ENCODE results near the gene HNF1B. TPM values are rescaled to one million over a fixed set of nuclear protein-coding genes. Genes with fewer than 3 reads are reported as not detected.
"Not testable (repeated sequence)": the region's sequence is repeated elsewhere in the genome, so short reads cannot be mapped to it uniquely, and the experiment has no call there.

Gene HNF1B
- total RNA-seq, 1 experiment from 2014 or later = not detected

DNA sequence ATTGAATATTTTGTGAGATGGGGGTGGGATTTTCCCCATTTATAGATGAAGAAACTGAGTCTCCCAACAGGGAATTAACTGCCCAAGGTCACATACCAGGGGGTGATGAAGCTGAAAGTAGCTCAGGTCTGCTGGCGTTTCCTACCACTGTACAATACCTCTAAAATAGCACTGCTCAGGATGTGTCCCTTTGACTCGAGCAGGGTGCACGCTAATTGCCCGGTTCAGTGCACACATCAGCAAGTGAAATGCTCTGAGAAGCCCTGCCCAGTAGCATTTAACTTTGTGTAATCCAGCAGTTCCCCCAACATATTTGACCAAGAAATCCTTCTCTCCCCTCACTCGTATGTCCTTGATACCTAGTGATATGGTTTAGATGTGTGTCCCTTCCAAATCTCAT lies 51.5 kb downstream of the HNF1B start:
- H3K4me3 ChIP-seq (ENCODE audit: low read length) = no peak overlapping the region
- H2AFZ ChIP-seq (ENCODE audit: low read length) = no peak overlapping the region

DNA sequence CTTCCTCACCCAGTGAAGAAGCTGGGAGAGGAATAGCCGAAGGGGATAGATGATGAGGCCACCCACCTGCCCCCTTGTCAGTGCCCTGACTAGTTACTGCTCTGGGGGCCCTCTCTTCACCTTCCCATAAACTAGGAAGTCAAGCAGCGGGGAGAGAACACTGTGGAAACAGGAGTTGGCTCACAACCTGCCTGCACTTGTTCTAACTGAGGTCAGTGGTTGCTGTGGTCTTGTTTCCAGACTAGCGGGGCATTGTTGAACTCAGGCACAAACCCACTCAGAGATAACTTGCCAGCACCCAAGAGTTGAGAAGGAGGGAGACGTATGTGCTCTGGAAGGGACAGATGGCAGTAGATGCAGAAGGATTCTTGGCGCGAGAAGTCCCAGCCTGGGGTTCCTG lies 53.1 kb downstream of the HNF1B start:
- H3K27ac ChIP-seq (ENCODE audit: low read length) = no peak overlapping the region
- H3K4me1 ChIP-seq (ENCODE audit: low read length) = peaks cover 10% of the 10 kb centered on the region
- H3K4me3 ChIP-seq (ENCODE audit: low read length) = no peak overlapping the region
- no peaks in the 10 kb centered on the region for H3K9me2 ChIP-seq (replicated peaks; ENCODE audit: insufficient read depth, low read length)
- H3K4me2 ChIP-seq (ENCODE audit: low read depth, low read length, poor library complexity, severe bottlenecking) = no peak overlapping the region
- no peaks in the 10 kb centered on the region for H3K36me3 ChIP-seq (ENCODE audit: insufficient read depth, low read length)
- H3K79me2 ChIP-seq (ENCODE audit: low read length) = no peaks in the 10 kb centered on the region
- H3K9ac ChIP-seq (ENCODE audit: low read length) = no peak overlapping the region
- H3K27me3 ChIP-seq (ENCODE audit: low read length) = no peaks in the 10 kb centered on the region
- no peak overlapping the region for H2AFZ ChIP-seq (ENCODE audit: low read length)
- no peaks in the 10 kb centered on the region for H3K9me3 ChIP-seq (ENCODE audit: low read length)
- no peak for DNase-seq
- no peaks in the 10 kb centered on the region for H4K20me1 ChIP-seq (ENCODE audit: insufficient read depth, low read depth, low read length)

More for the DNA sequence above, 51.5 kb downstream of the HNF1B start:
- Histone ChIP-seq H3K9ac (ENCODE audit: low read length) (no peak overlapping the region), H3K27me3 (ENCODE audit: low read length) (no peaks in the 10 kb centered on the region), H3K36me3 (ENCODE audit: insufficient read depth, low read length) (no peaks in the 10 kb centered on the region), H3K79me2 (ENCODE audit: low read length) (no peaks in the 10 kb centered on the region), H3K9me3 (ENCODE audit: low read length) (no peaks in the 10 kb centered on the region), H3K27ac (ENCODE audit: low read length) (no peak overlapping the region), H3K4me2 (ENCODE audit: low read depth, low read length, poor library complexity, severe bottlenecking) (peak overlapping the region; percentile 6), H3K4me1 (ENCODE audit: low read length) (peaks cover 10% of the 10 kb centered on the region), H3K9me2 (replicated peaks; ENCODE audit: insufficient read depth, low read length) (no peaks in the 10 kb centered on the region), H4K20me1 (ENCODE audit: insufficient read depth, low read depth, low read length) (no peaks in the 10 kb centered on the region)
- DNase-seq = peak; percentile 67

DNA sequence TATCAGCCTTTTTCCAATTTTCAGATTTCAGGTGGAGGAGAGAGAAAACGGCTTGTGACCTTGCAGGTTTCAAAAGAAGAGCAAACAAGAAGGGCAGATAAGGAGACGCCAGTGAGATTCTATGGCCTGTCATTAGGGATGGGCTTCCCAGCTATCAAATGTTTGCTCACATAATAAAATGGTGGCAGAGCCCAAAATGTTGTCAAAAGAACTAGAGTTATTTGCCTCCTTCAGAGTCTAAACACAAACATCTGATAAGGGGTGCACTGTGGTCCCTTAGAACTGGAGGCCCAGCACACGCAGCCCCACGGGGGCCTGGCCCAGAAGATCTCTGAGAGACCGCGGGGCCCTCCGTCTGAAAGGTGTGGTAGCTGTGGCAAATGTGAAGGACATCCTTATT lies 55.5 kb downstream of the HNF1B start:
- H3K9me2 ChIP-seq (replicated peaks; ENCODE audit: insufficient read depth, low read length) = no peaks in the 10 kb centered on the region
- DNase-seq = no peak
- H2AFZ ChIP-seq (ENCODE audit: low read length) = no peak overlapping the region
- H3K79me2 ChIP-seq (ENCODE audit: low read length) = no peaks in the 10 kb centered on the region
- H3K9me3 ChIP-seq (ENCODE audit: low read length) = no peaks in the 10 kb centered on the region
- no peaks in the 10 kb centered on the region for H3K27me3 ChIP-seq (ENCODE audit: low read length)
- no peak overlapping the region for H3K4me3 ChIP-seq (ENCODE audit: low read length)
- no peaks in the 10 kb centered on the region for H3K36me3 ChIP-seq (ENCODE audit: insufficient read depth, low read length)
- no peak overlapping the region for H3K4me2 ChIP-seq (ENCODE audit: low read depth, low read length, poor library complexity, severe bottlenecking)
- no peak overlapping the region for H3K9ac ChIP-seq (ENCODE audit: low read length)
- H3K27ac ChIP-seq (ENCODE audit: low read length) = no peak overlapping the region
- H4K20me1 ChIP-seq (ENCODE audit: insufficient read depth, low read depth, low read length) = no peaks in the 10 kb centered on the region
- H3K4me1 ChIP-seq (ENCODE audit: low read length) = peaks cover 10% of the 10 kb centered on the region

DNA sequence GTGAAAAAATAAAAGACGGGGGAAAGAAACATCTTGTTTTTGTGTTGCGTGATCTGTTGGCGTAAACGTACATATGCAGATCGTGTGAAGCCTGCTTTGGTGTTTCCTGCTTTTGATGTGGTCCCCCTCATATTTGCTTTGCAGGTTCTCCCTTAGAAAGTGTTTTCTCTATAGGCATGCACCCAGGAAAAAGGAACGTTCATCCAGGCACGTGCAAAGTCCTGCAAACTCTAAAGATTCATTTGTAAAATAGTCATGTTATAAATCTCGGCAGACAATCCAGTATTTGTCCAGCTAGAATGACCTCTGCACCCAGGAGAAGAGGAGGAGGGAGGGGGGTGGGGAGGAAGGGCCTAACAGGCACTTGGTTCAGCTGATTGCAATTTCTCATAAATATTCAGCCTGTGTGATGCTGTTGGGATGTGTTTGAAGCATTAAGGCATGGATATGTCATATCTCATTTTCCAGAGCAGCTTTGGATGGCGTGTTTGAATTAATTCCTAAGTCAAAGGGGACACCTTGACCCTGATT lies 61.3 kb downstream of the HNF1B start:
- Histone ChIP-seq H3K4me1 (ENCODE audit: low read length) (no peaks in the 10 kb centered on the region), H3K79me2 (ENCODE audit: low read length) (no peaks in the 10 kb centered on the region), H3K27ac (ENCODE audit: low read length) (no peak overlapping the region), H3K27me3 (ENCODE audit: low read length) (no peaks in the 10 kb centered on the region), H3K9me2 (replicated peaks; ENCODE audit: insufficient read depth, low read length) (no peaks in the 10 kb centered on the region), H3K9me3 (ENCODE audit: low read length) (peaks cover 3% of the 10 kb centered on the region; the same call in 1 of the 2 replicates), H4K20me1 (ENCODE audit: insufficient read depth, low read depth, low read length) (no peaks in the 10 kb centered on the region), H2AFZ (ENCODE audit: low read length) (no peak overlapping the region), H3K9ac (ENCODE audit: low read length) (no peak overlapping the region), H3K4me2 (ENCODE audit: low read depth, low read length, poor library complexity, severe bottlenecking) (no peak overlapping the region), H3K4me3 (ENCODE audit: low read length) (no peak overlapping the region), H3K36me3 (ENCODE audit: insufficient read depth, low read length) (no peaks in the 10 kb centered on the region)
- no peak for DNase-seq

DNA sequence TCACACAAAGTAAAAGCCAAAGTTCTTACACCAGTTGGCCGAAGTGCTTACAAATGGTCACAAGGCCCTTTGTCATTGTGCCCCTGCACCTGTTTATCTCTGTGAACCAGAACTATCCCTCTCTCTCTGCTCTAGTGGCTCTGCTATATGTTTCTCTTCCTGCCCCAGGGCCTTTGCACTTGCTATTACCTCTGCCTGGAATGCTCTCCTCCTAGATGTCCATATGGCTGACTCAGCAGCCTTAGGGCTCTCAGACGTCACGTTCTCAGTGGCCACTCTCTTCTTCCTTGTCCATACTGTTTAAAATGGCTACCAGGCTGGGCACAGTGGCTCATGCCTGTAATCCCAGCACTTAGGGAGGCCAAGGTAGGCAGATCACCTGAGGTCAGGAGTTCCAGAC lies 62.9 kb downstream of the HNF1B start:
- Histone ChIP-seq H3K4me1 (ENCODE audit: low read length) (peaks cover 6% of the 10 kb centered on the region), H3K27me3 (ENCODE audit: low read length) (no peaks in the 10 kb centered on the region), H3K4me3 (ENCODE audit: low read length) (no peak overlapping the region), H3K79me2 (ENCODE audit: low read length) (no peaks in the 10 kb centered on the region), H3K9me3 (ENCODE audit: low read length) (peaks cover 4% of the 10 kb centered on the region; the same call in 1 of the 2 replicates), H3K9ac (ENCODE audit: low read length) (no peak overlapping the region), H3K9me2 (replicated peaks; ENCODE audit: insufficient read depth, low read length) (no peaks in the 10 kb centered on the region), H3K27ac (ENCODE audit: low read length) (no peak overlapping the region), H3K36me3 (ENCODE audit: insufficient read depth, low read length) (no peaks in the 10 kb centered on the region), H4K20me1 (ENCODE audit: insufficient read depth, low read depth, low read length) (no peaks in the 10 kb centered on the region), H3K4me2 (ENCODE audit: low read depth, low read length, poor library complexity, severe bottlenecking) (no peak overlapping the region), H2AFZ (ENCODE audit: low read length) (no peak overlapping the region)
- no peak for DNase-seq

DNA sequence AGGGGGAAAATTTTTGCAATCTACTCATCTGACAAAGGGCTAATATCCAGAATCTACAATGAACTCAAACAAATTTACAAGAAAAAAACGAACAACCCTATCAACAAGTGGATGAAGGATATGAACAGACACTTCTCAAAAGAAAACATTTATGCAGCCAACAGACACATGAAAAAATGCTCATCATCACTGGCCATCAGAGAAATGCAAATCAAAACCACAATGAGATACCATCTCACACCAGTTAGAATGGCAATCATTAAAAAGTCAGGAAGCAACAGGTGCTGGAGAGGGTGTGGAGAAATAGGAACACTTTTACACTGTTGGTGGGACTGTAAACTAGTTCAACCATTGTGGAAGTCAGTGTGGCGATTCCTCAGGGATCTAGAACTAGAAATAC lies 64.9 kb downstream of the HNF1B start:
- H3K4me2 ChIP-seq (ENCODE audit: low read depth, low read length, poor library complexity, severe bottlenecking); H3K9me2 ChIP-seq (replicated peaks; ENCODE audit: insufficient read depth, low read length); H3K27me3 ChIP-seq (ENCODE audit: low read length); H3K4me3 ChIP-seq (ENCODE audit: low read length); H3K36me3 ChIP-seq (ENCODE audit: insufficient read depth, low read length); H3K27ac ChIP-seq (ENCODE audit: low read length); H4K20me1 ChIP-seq (ENCODE audit: insufficient read depth, low read depth, low read length); H3K9ac ChIP-seq (ENCODE audit: low read length); DNase-seq; H3K79me2 ChIP-seq (ENCODE audit: low read length); H2AFZ ChIP-seq (ENCODE audit: low read length); H3K9me3 ChIP-seq (ENCODE audit: low read length): not testable (repeated sequence)
- peaks cover 13% of the 10 kb centered on the region for H3K4me1 ChIP-seq (ENCODE audit: low read length)

DNA sequence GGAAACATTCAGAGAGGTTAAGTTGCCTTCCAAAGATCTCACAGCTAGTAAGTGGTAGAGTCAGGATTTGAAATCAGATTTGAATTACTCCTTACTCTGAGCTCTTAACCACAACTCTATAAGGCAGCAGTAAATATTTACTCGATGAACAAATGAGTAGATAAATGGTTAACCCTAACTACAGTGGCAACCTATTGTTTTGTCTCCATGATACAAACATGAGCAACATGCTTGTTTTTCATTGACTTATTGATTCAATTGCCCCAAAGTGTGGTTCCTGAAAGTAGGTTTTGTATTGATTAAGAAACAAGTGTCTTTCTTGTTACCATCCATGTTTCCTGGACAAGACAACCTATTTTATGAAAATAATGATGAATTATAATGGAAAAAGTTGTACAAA lies 66.8 kb downstream of the HNF1B start:
- Histone ChIP-seq H3K27me3 (ENCODE audit: low read length) (no peaks in the 10 kb centered on the region), H3K79me2 (ENCODE audit: low read length) (no peaks in the 10 kb centered on the region), H3K36me3 (ENCODE audit: insufficient read depth, low read length) (no peaks in the 10 kb centered on the region), H3K4me3 (ENCODE audit: low read length) (no peak overlapping the region), H3K9ac (ENCODE audit: low read length) (no peak overlapping the region), H3K4me1 (ENCODE audit: low read length) (peaks cover 18% of the 10 kb centered on the region), H3K9me3 (ENCODE audit: low read length) (peaks cover 4% of the 10 kb centered on the region; the same call in 1 of the 2 replicates), H3K4me2 (ENCODE audit: low read depth, low read length, poor library complexity, severe bottlenecking) (no peak overlapping the region), H3K9me2 (replicated peaks; ENCODE audit: insufficient read depth, low read length) (no peaks in the 10 kb centered on the region), H3K27ac (ENCODE audit: low read length) (no peak overlapping the region), H4K20me1 (ENCODE audit: insufficient read depth, low read depth, low read length) (no peaks in the 10 kb centered on the region), H2AFZ (ENCODE audit: low read length) (no peak overlapping the region)
- DNase-seq = no peak

DNA sequence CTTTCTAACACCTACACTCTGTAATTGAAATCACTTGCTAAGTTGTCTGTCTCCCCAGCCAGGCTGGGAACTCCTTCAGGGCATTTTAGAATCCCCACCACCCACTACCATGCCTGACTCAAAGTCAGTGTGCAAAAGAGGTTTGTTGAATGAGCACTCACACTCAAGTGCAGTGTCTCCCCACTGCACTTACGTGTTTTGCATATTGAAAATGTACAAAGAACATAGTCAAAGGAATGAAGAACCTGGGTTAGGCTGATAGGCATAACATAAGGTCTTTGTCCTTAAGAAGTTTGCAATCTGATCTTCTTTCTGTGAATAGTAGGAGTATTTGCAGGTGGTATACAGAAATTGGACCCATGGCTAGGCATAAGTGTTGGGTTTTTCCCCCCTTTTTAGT lies 67.8 kb downstream of the HNF1B start:
- Histone ChIP-seq H3K4me3 (ENCODE audit: low read length) (no peak overlapping the region), H3K27ac (ENCODE audit: low read length) (no peak overlapping the region), H3K36me3 (ENCODE audit: insufficient read depth, low read length) (no peaks in the 10 kb centered on the region), H3K4me1 (ENCODE audit: low read length) (peaks cover 18% of the 10 kb centered on the region), H2AFZ (ENCODE audit: low read length) (no peak overlapping the region), H3K9me2 (replicated peaks; ENCODE audit: insufficient read depth, low read length) (no peaks in the 10 kb centered on the region), H3K27me3 (ENCODE audit: low read length) (no peaks in the 10 kb centered on the region), H4K20me1 (ENCODE audit: insufficient read depth, low read depth, low read length) (no peaks in the 10 kb centered on the region), H3K4me2 (ENCODE audit: low read depth, low read length, poor library complexity, severe bottlenecking) (peak overlapping the region; percentile 16), H3K79me2 (ENCODE audit: low read length) (no peaks in the 10 kb centered on the region), H3K9me3 (ENCODE audit: low read length) (peaks cover 4% of the 10 kb centered on the region; the same call in 1 of the 2 replicates), H3K9ac (ENCODE audit: low read length) (no peak overlapping the region)
- no peak for DNase-seq

Measured in Karpas-422 (cell line).